MCF 10A (cell line): ENCODE measurements around the gene LGI1. TPM values are rescaled to one million over a fixed set of nuclear protein-coding genes. Genes with fewer than 3 reads are reported as not detected.

ENCODE experiments used
- BruUV-seq: library from RNA; stranded (reverse); fragments of 400-500 nt; replicated peaks from 2 replicates; lab custom pipeline; 2021; lab: Mats Ljungman, UMichigan
- CTCF ChIA-PET: fragments of 300-600 bp; sonication (Branson Sonifier 250); formaldehyde crosslinking; extraction: SDS; loops from one replicate; lab custom pipeline; 2021; ENCODE audit warnings: antibody characterized with exemption, inconsistent platforms; lab: Yijun Ruan, JAX
- POLR2A ChIA-PET: fragments of 300-600, 350-650 bp; sonication (Branson Sonifier 250); formaldehyde crosslinking; extraction: SDS; loops from one replicate; lab custom pipeline; 2020; ENCODE audit warnings: antibody characterized with exemption, inconsistent platforms; lab: Yijun Ruan, JAX
- DNase-seq: peaks from one replicate; pipeline ENCODE4 v3.0.0-alpha.2; 2018; ENCODE audit not compliant: unreplicated experiment
- H3K27ac Mint-ChIP-seq: one replicate; pipeline ENCODE4 v1.8.0; 2022; ENCODE audit warnings: mild to moderate bottlenecking, low read depth, mixed read lengths; ENCODE audit not compliant: unreplicated experiment
- H3K27me3 Mint-ChIP-seq: one replicate; pipeline ENCODE4 v1.8.0; 2022; ENCODE audit warnings: mixed read lengths; ENCODE audit not compliant: insufficient read depth, unreplicated experiment
- H3K36me3 Mint-ChIP-seq: one replicate; pipeline ENCODE4 v1.8.0; 2022; ENCODE audit warnings: mild to moderate bottlenecking, moderate library complexity, mixed read lengths; ENCODE audit not compliant: insufficient read depth, unreplicated experiment
- H3K4me1 Mint-ChIP-seq: one replicate; pipeline ENCODE4 v1.8.0; 2022; ENCODE audit warnings: mixed read lengths; ENCODE audit not compliant: insufficient read depth, unreplicated experiment
- H3K4me3 Mint-ChIP-seq: one replicate; pipeline ENCODE4 v1.8.0; 2022; ENCODE audit warnings: mild to moderate bottlenecking, moderate library complexity, mixed read lengths; ENCODE audit not compliant: unreplicated experiment
- H3K9me3 Mint-ChIP-seq: one replicate; pipeline ENCODE4 v1.8.0; 2022; ENCODE audit warnings: mixed read lengths; ENCODE audit not compliant: unreplicated experiment
- intact Hi-C: fragments of 100-400 bp; cut with micrococcal nuclease; formaldehyde crosslinking; loops from 2 replicates; pipeline ENCODE4 v1.14.1; 2022
- total RNA-seq: library from RNA; stranded (reverse); gene quantifications from 2 replicates; pipeline ENCODE4 v1.2.3, GENCODE V29; 2022
- TF ChIP-seq, protein P1 (sequence below): fragments of 200-600 bp; IDR thresholded peaks from one replicate; pipeline ENCODE4 v1.8.0; 2022; ENCODE audit warnings: antibody characterized with exemption, mild to moderate bottlenecking; ENCODE audit not compliant: unreplicated experiment

LGI1 gene
- total RNA-seq, 1 experiment from 2014 or later = not detected

DNA sequence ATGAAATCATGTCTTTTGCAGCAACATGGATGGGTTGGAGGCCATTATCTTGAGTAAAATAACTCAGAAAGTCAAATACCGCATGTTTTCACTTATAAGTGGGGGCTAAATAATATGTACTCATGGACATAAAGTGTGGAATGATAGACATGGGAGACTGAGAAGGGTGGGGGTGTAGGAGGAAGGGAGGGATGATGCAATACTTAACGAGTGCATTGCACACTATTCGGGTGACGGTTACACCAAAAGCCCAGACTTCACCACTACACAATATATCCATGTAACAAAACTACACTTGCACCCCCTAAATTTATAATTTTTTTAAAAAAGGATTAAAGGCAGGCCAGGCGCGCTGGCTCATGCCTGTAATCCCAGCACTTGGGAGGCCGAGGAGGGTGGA lies 13.6 kb downstream of the LGI1 start:
- no peak for DNase-seq
- ChIA-PET CTCF (no interaction called here), POLR2A (no interaction called here)
- TF ChIP-seq, protein P1, sequence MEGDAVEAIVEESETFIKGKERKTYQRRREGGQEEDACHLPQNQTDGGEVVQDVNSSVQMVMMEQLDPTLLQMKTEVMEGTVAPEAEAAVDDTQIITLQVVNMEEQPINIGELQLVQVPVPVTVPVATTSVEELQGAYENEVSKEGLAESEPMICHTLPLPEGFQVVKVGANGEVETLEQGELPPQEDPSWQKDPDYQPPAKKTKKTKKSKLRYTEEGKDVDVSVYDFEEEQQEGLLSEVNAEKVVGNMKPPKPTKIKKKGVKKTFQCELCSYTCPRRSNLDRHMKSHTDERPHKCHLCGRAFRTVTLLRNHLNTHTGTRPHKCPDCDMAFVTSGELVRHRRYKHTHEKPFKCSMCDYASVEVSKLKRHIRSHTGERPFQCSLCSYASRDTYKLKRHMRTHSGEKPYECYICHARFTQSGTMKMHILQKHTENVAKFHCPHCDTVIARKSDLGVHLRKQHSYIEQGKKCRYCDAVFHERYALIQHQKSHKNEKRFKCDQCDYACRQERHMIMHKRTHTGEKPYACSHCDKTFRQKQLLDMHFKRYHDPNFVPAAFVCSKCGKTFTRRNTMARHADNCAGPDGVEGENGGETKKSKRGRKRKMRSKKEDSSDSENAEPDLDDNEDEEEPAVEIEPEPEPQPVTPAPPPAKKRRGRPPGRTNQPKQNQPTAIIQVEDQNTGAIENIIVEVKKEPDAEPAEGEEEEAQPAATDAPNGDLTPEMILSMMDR = no peak
- no peaks in the 10 kb centered on the region for H3K27me3 Mint-ChIP-seq
- intact Hi-C loops = no loop called here
- no peak overlapping the region for H3K4me3 Mint-ChIP-seq
- H3K4me1 Mint-ChIP-seq = no peaks in the 10 kb centered on the region
- BruUV-seq = no TSS peak
- no peak overlapping the region for H3K27ac Mint-ChIP-seq
- no peaks in the 10 kb centered on the region for H3K9me3 Mint-ChIP-seq
- H3K36me3 Mint-ChIP-seq = no peaks in the 10 kb centered on the region

DNA sequence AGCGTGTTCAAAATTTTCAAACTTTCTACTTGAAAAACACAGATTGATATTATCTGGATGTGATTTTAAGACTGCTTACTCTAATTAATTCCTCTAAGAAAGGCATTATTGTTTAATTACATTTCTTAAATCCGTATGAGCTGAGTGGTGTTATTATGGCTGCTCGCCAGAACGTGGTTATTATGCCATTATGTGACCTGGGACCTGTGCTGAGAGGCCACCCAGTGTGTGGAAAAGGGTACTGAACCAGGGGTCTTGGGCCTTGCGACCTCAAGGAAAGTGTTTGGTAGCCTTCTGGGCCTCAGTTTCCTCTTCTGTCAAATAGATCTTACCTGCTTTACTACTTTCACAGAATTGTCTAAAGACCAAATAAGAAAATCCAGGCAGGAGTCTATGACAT lies 15.4 kb downstream of the LGI1 start:
- DNase-seq = no peak
- H3K27me3 Mint-ChIP-seq = no peaks in the 10 kb centered on the region
- TF ChIP-seq, protein P1 = no peak
- no peak overlapping the region for H3K27ac Mint-ChIP-seq
- ChIA-PET CTCF (no interaction called here), POLR2A (no interaction called here)
- H3K4me1 Mint-ChIP-seq = no peaks in the 10 kb centered on the region
- no TSS peak for BruUV-seq
- no peak overlapping the region for H3K4me3 Mint-ChIP-seq
- H3K9me3 Mint-ChIP-seq = no peaks in the 10 kb centered on the region
- intact Hi-C loops = no loop called here
- H3K36me3 Mint-ChIP-seq = no peaks in the 10 kb centered on the region

DNA sequence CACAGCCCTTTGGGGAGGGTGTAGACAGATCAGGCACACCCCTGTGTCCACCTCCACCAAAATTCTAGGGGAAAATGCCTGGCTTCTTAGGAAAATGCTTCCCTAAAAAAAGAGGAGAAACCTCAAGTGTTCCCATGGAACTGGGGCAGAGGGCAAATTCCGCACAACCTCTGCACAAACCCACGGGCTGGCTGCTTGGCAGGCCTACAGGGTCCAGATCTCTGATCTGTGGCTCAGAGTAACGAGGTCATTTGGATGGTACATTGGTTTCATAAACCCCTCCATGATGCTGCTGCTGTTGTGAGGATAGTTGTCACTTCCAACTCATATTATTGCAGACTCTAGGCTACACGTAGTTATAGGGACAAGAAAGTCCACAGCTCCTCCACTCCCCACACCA lies 16.0 kb downstream of the LGI1 start:
- Mint-ChIP-seq H3K27ac (no peak overlapping the region), H3K4me1 (no peaks in the 10 kb centered on the region), H3K4me3 (no peak overlapping the region), H3K36me3 (no peaks in the 10 kb centered on the region), H3K9me3 (no peaks in the 10 kb centered on the region), H3K27me3 (no peaks in the 10 kb centered on the region)
- TF ChIP-seq, protein P1 = no peak
- ChIA-PET POLR2A (no interaction called here), CTCF (no interaction called here)
- intact Hi-C loops = no loop called here
- BruUV-seq = no TSS peak
- no peak for DNase-seq

DNA sequence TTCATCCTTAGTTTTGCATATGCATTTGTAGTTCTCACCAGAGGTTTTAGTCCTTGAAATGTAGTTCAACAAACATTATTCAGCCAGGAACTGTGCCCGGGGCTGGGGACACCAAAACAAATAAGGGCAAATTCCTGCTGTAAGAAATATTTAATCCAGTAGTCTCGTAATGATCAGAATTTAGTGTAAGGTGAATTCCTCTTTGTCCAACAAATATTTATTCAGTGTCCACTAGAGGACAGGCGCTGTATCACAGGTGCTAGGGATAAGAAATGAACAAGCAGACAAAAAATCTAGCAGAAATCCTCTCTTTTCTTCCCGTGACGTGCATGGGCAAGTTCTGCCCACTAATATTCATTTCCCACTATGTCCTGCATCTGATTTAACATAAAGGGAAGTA lies 17.6 kb downstream of the LGI1 start:
- TF ChIP-seq, protein P1 = no peak
- intact Hi-C loops = no loop called here
- Mint-ChIP-seq H3K4me1 (no peaks in the 10 kb centered on the region), H3K27me3 (no peaks in the 10 kb centered on the region), H3K27ac (no peak overlapping the region), H3K9me3 (no peaks in the 10 kb centered on the region), H3K36me3 (no peaks in the 10 kb centered on the region), H3K4me3 (no peak overlapping the region)
- no TSS peak for BruUV-seq
- CTCF ChIA-PET = interaction anchor here (0.6 to 1.7 kb wide), 2 partner anchors 41 to 73 kb away, joined by 3 to 12 read pairs; partner anchors contain the start of gene FRA10AC1
- DNase-seq = no peak
- POLR2A ChIA-PET = no interaction called here
